Measurements from ENCODE around the gene INF2. TPM values are rescaled to one million over a fixed set of nuclear protein-coding genes. Genes with fewer than 3 reads are reported as not detected.

Gene INF2
- total and polyA plus RNA-seq, 9 of the 15 experiments (the other 6 are each of a cell fraction or from before 2014, with no cell fraction given), result 0.56 to 31.3 (median 7.8) TPM

- TF ChIP-seq HBP1 (CRISPR knock-in tag; IDR thresholded peaks at IDR 0.05) (no peak), GATAD2B (IDR thresholded peaks at IDR 0.05; ENCODE audit: borderline replicate concordance) (peak; percentile 71; the same call in 1 of the 2 replicates), POLR2A (conservative IDR thresholded peaks at IDR 0.05) (peak; percentile 80), CHD1 (IDR thresholded peaks at IDR 0.05; ENCODE audit: low read length) (no peak), ZBTB26 (CRISPR knock-in tag; IDR thresholded peaks at IDR 0.05) (no peak), ZNF134 (CRISPR knock-in tag; conservative IDR thresholded peaks at IDR 0.05) (no peak), OTX1 (CRISPR knock-in tag; IDR thresholded peaks at IDR 0.05) (0 out of 2 replicates have a peak, but pooled peaks have one; percentile 47), ZNF699 (CRISPR knock-in tag; IDR thresholded peaks at IDR 0.05; ENCODE audit: insufficient replicate concordance) (no peak), POLR3G (IDR thresholded peaks at IDR 0.05; ENCODE audit: extremely low read depth, insufficient read length, insufficient replicate concordance) (no peak), NFYB (IDR thresholded peaks at IDR 0.05; ENCODE audit: extremely low read depth, insufficient read length) (no peak), POU5F1 (IDR thresholded peaks at IDR 0.05; ENCODE audit: borderline replicate concordance, low read depth, low read length, partially characterized antibody) (no peak), SFPQ (IDR thresholded peaks at IDR 0.05; ENCODE audit: low read depth, low read length) (no peak), ETV1 (tag; conservative IDR thresholded peaks at IDR 0.05; ENCODE audit: low read depth) (peak; percentile 56)
- TF ChIP-seq, protein P1, sequence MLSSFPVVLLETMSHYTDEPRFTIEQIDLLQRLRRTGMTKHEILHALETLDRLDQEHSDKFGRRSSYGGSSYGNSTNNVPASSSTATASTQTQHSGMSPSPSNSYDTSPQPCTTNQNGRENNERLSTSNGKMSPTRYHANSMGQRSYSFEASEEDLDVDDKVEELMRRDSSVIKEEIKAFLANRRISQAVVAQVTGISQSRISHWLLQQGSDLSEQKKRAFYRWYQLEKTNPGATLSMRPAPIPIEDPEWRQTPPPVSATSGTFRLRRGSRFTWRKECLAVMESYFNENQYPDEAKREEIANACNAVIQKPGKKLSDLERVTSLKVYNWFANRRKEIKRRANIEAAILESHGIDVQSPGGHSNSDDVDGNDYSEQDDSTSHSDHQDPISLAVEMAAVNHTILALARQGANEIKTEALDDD (IDR thresholded peaks at IDR 0.05), result no peak
- TF ChIP-seq, protein P2, sequence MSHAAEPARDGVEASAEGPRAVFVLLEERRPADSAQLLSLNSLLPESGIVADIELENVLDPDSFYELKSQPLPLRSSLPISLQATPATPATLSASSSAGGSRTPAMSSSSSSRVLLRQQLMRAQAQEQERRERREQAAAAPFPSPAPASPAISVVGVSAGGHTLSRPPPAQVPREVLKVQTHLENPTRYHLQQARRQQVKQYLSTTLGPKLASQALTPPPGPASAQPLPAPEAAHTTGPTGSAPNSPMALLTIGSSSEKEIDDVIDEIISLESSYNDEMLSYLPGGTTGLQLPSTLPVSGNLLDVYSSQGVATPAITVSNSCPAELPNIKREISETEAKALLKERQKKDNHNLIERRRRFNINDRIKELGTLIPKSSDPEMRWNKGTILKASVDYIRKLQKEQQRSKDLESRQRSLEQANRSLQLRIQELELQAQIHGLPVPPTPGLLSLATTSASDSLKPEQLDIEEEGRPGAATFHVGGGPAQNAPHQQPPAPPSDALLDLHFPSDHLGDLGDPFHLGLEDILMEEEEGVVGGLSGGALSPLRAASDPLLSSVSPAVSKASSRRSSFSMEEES (CRISPR knock-in tag; IDR thresholded peaks at IDR 0.05), result no peak
- TF ChIP-seq, protein P3, sequence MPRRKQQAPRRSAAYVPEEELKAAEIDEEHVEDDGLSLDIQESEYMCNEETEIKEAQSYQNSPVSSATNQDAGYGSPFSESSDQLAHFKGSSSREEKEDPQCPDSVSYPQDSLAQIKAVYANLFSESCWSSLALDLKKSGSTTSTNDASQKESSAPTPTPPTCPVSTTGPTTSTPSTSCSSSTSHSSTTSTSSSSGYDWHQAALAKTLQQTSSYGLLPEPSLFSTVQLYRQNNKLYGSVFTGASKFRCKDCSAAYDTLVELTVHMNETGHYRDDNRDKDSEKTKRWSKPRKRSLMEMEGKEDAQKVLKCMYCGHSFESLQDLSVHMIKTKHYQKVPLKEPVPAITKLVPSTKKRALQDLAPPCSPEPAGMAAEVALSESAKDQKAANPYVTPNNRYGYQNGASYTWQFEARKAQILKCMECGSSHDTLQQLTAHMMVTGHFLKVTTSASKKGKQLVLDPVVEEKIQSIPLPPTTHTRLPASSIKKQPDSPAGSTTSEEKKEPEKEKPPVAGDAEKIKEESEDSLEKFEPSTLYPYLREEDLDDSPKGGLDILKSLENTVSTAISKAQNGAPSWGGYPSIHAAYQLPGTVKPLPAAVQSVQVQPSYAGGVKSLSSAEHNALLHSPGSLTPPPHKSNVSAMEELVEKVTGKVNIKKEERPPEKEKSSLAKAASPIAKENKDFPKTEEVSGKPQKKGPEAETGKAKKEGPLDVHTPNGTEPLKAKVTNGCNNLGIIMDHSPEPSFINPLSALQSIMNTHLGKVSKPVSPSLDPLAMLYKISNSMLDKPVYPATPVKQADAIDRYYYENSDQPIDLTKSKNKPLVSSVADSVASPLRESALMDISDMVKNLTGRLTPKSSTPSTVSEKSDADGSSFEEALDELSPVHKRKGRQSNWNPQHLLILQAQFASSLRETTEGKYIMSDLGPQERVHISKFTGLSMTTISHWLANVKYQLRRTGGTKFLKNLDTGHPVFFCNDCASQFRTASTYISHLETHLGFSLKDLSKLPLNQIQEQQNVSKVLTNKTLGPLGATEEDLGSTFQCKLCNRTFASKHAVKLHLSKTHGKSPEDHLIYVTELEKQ (CRISPR knock-in tag; IDR thresholded peaks at IDR 0.05), result no peak
Observed at GRCh38 chr14:104677512-104678332, 11.7 kb upstream of the INF2 start (continued).

Measured in K562 (cell line).